ENCODE results near the gene ACOX2. TPM values are rescaled to one million over a fixed set of nuclear protein-coding genes. Genes with fewer than 3 reads are reported as not detected.

The ACOX2 gene
- total and polyA plus RNA-seq, 4 donors: 74.3 to 214 (median 141) TPM

- Histone ChIP-seq H3K4me1 (ENCODE audit: control insufficient read depth in 4 of 4, insufficient read depth in 4 of 4, low read length in 3 of 4) (peaks cover 0 to 13% (median 9%) of the 10 kb centered on the region in 4 donors), H3K27ac (ENCODE audit: low read depth in 1 of 2, low read length in 2 of 2) (no peak overlapping the region), H3K4me3 (ENCODE audit: low read depth in 1 of 3, low read length in 3 of 3) (no peak overlapping the region), H3K27me3 (ENCODE audit: control insufficient read depth in 4 of 4, insufficient read depth in 4 of 4, low read length in 3 of 4) (no peaks in the 10 kb centered on the region), H3K9me3 (ENCODE audit: control insufficient read depth in 4 of 4, low read length in 3 of 4) (peaks cover 0 to 4% (median 2%) of the 10 kb centered on the region in 4 donors), H3K9ac (ENCODE audit: low read depth in 1 of 2, low read length in 2 of 2) (no peak overlapping the region), H3K36me3 (ENCODE audit: control insufficient read depth in 4 of 4, insufficient read depth in 3 of 4, low read depth in 1 of 4, low read length in 3 of 4) (no peaks in the 10 kb centered on the region)
- WGBS: 91% methylated on average over 4 of the region's 4 CpGs
- DNase-seq (ENCODE audit: low spot score): no peak
- TF ChIP-seq RAD21 (IDR thresholded peaks at IDR 0.05) (no peak), SP1 (IDR thresholded peaks at IDR 0.05) (no peak), HNF4G (IDR thresholded peaks at IDR 0.05) (no peak), CTCF (IDR thresholded peaks at IDR 0.05; ENCODE audit: low read depth, low read length, missing input control) (no peak), EGR1 (IDR thresholded peaks at IDR 0.05; ENCODE audit: low read depth in 2 of 2) (no peak), HNF4A (conservative IDR thresholded peaks at IDR 0.05) (no peak), FOXA2 (IDR thresholded peaks at IDR 0.05) (no peak), GABPA (IDR thresholded peaks at IDR 0.05 in 1 of 2, conservative IDR thresholded peaks at IDR 0.05 in 1 of 2) (no peak), RXRA (IDR thresholded peaks at IDR 0.05) (no peak), JUND (IDR thresholded peaks at IDR 0.05) (no peak), YY1 (IDR thresholded peaks at IDR 0.05) (no peak), FOXA1 (IDR thresholded peaks at IDR 0.05) (no peak), REST (IDR thresholded peaks at IDR 0.05) (no peak), NR2F2 (IDR thresholded peaks at IDR 0.05) (no peak), ZBTB33 (IDR thresholded peaks at IDR 0.05) (no peak), TAF1 (conservative IDR thresholded peaks at IDR 0.05) (no peak)
- TF ChIP-seq, protein P1, sequence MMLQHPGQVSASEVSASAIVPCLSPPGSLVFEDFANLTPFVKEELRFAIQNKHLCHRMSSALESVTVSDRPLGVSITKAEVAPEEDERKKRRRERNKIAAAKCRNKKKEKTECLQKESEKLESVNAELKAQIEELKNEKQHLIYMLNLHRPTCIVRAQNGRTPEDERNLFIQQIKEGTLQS (IDR thresholded peaks at IDR 0.05): no peak
- TF ChIP-seq, protein P2, sequence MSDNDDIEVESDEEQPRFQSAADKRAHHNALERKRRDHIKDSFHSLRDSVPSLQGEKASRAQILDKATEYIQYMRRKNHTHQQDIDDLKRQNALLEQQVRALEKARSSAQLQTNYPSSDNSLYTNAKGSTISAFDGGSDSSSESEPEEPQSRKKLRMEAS (IDR thresholded peaks at IDR 0.05): no peak
These were observed 77.8 kb downstream of the ACOX2 start for GRCh38 chr3:58459160-58459559.

Other genes starting within 250 kb of the ACOX2 start
- gene RPP14, start 230.9 kb downstream of the ACOX2 start, total RNA-seq: 10 to 100 TPM in 1 of 2 donors, 1 to 10 TPM in 1; 9.2 to 13.7 TPM
- gene RPP14, start 230.9 kb downstream of the ACOX2 start, polyA plus RNA-seq: 10 to 100 TPM in 1 of 2 donors, 1 to 10 TPM in 1; 7.4 to 10.9 TPM
- gene HTD2, start 230.7 kb downstream of the ACOX2 start, total RNA-seq: 10 to 100 TPM in 1 of 2 donors, 1 to 10 TPM in 1; 7.4 to 14.8 TPM
- 10 to 100 TPM in 1 of 2 donors, 1 to 10 TPM in 1; 6.6 to 14.6 TPM for gene HTD2, start 230.7 kb downstream of the ACOX2 start, polyA plus RNA-seq
- gene PXK, start 204.3 kb downstream of the ACOX2 start, total RNA-seq: 10 to 100 TPM; 11.3 to 14.0 TPM
- gene PXK, start 204.3 kb downstream of the ACOX2 start, polyA plus RNA-seq: 10 to 100 TPM in 1 of 2 donors, 1 to 10 TPM in 1; 6.0 to 15.9 TPM
- 10 to 100 TPM; 47.8 to 65.6 TPM for gene PDHB, start 103.4 kb downstream of the ACOX2 start, total RNA-seq
- gene PDHB, start 103.4 kb downstream of the ACOX2 start, polyA plus RNA-seq: 10 to 100 TPM; 55.6 to 92.1 TPM
- gene KCTD6, start 45.1 kb downstream of the ACOX2 start, total RNA-seq: 10 to 100 TPM; 10.7 to 13.8 TPM
- gene KCTD6, start 45.1 kb downstream of the ACOX2 start, polyA plus RNA-seq: 10 to 100 TPM in 1 of 2 donors, 1 to 10 TPM in 1; 6.5 to 10.0 TPM
- gene FAM107A, start 40.2 kb upstream of the ACOX2 start, total RNA-seq: 1 to 10 TPM in 1 of 2 donors, under 1 TPM in 1; 0.05 to 1.3 TPM
- gene FAM107A, start 40.2 kb upstream of the ACOX2 start, polyA plus RNA-seq: 1 to 10 TPM; 1.5 to 4.7 TPM
- gene FAM3D, start 129.6 kb upstream of the ACOX2 start, total RNA-seq: not detected
- under 1 TPM in 1 of 2 donors, not detected in 1; 0.09 TPM for gene FAM3D, start 129.6 kb upstream of the ACOX2 start, polyA plus RNA-seq